Nephron progenitor cell (in vitro differentiated cells): ENCODE data around the gene NADK2.
"Not testable (repeated sequence)": the region's sequence is repeated elsewhere in the genome, so short reads cannot be mapped to it uniquely, and the experiment has no call there.

ENCODE experiments used
- DNase-seq: peaks from one replicate; pipeline ENCODE4 v3.0.0; 2021
- H3K27ac Mint-ChIP-seq: 2 replicates; pipeline ENCODE4 v1.8.0; 2021; ENCODE audit warnings: mild to moderate bottlenecking, moderate library complexity, mixed read lengths
- H3K27me3 Mint-ChIP-seq: 2 replicates; pipeline ENCODE4 v1.8.0; 2021; ENCODE audit warnings: mild to moderate bottlenecking, low read depth, mixed read lengths; ENCODE audit not compliant: poor library complexity
- H3K36me3 Mint-ChIP-seq: 2 replicates; pipeline ENCODE4 v1.8.0; 2021; ENCODE audit warnings: low read depth, mixed read lengths
- H3K4me1 Mint-ChIP-seq: 2 replicates; pipeline ENCODE4 v1.8.0; 2021; ENCODE audit warnings: mixed read lengths
- H3K4me3 Mint-ChIP-seq: 2 replicates; pipeline ENCODE4 v1.8.0; 2021; ENCODE audit warnings: mild to moderate bottlenecking, moderate library complexity, mixed read lengths
- H3K9me3 Mint-ChIP-seq: 2 replicates; pipeline ENCODE4 v1.8.0; 2021; ENCODE audit warnings: mild to moderate bottlenecking, moderate library complexity, mixed read lengths
- TF ChIP-seq, protein P1 (sequence below): fragments of 200-600 bp; sonication (generic); IDR thresholded peaks from 2 replicates; pipeline ENCODE4 v1.5.0; 2021; ENCODE audit warnings: antibody characterized with exemption

The NADK2 gene

DNA sequence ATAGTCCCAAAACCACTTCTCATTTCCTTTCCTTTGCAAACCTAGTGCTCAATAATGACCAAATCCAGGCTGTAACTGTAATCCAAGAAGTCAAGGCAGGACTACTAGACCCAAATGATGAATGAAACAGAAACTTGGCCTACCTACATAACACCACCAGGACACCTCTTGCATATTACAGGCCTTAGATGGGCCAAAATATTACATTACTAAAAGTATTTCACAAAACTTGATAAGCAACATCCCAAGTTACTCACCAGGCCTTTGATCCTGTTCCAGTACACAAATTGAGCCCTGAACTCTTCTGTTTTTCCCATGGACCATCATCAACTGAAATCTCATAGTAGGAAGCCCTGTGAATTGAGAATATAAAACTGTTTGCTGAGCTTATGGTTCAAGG, 34.8 kb downstream of the NADK2 start:
- Mint-ChIP-seq H3K9me3 (no peaks in the 10 kb centered on the region), H3K4me3 (no peak overlapping the region), H3K27me3 (no peaks in the 10 kb centered on the region), H3K27ac (no peak overlapping the region), H3K4me1 (no peaks in the 10 kb centered on the region), H3K36me3 (peaks cover 29% of the 10 kb centered on the region)
- TF ChIP-seq, protein P1, sequence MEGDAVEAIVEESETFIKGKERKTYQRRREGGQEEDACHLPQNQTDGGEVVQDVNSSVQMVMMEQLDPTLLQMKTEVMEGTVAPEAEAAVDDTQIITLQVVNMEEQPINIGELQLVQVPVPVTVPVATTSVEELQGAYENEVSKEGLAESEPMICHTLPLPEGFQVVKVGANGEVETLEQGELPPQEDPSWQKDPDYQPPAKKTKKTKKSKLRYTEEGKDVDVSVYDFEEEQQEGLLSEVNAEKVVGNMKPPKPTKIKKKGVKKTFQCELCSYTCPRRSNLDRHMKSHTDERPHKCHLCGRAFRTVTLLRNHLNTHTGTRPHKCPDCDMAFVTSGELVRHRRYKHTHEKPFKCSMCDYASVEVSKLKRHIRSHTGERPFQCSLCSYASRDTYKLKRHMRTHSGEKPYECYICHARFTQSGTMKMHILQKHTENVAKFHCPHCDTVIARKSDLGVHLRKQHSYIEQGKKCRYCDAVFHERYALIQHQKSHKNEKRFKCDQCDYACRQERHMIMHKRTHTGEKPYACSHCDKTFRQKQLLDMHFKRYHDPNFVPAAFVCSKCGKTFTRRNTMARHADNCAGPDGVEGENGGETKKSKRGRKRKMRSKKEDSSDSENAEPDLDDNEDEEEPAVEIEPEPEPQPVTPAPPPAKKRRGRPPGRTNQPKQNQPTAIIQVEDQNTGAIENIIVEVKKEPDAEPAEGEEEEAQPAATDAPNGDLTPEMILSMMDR = no peak
- DNase-seq = no peak

DNA sequence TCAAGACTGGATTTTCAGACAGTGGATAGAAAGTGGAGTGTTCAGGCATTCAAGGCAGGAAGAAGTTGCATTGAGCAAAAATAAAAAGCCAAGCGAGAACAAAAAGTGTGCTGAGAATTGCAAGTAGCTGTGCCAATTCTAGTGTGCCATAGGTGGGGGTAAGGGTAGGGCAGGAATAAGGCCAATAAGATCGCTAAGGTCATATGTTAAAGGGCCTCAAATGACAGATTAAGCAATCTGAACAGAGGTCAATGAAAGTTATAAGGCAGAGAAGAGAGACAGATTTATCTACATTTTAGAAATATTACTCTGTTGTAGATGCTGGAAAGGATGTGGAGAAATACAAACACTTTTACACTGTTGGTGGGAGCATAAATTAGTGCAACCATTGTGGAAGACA, 36.4 kb downstream of the NADK2 start:
- H3K4me3 Mint-ChIP-seq = no peak overlapping the region
- no peaks in the 10 kb centered on the region for H3K27me3 Mint-ChIP-seq
- TF ChIP-seq, protein P1 = no peak
- no peaks in the 10 kb centered on the region for H3K9me3 Mint-ChIP-seq
- no peaks in the 10 kb centered on the region for H3K4me1 Mint-ChIP-seq
- peaks cover 28% of the 10 kb centered on the region for H3K36me3 Mint-ChIP-seq
- H3K27ac Mint-ChIP-seq = no peak overlapping the region
- DNase-seq = no peak

DNA sequence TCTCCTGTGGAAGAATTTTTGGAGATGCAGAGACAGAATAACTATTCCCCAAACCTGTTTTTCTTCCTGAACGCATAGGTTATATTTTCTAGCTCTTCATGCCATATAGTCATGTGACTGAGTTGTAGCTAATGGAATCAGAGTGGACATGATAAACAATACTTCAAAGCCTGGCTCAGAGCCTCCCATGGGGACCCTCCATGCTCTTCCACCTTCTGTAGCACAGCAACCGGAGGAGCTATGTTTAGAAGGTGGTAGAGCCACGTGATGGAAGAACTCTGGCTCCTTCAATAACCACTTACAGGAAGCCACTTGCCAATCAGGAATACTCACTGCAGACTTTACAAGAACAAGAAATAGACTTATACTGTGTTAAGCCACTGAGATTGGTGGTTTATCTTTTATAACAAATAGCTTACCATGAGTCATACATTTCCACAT, 39.2 kb downstream of the NADK2 start:
- Mint-ChIP-seq H3K4me3 (no peak overlapping the region), H3K36me3 (peaks cover 41% of the 10 kb centered on the region), H3K27ac (no peak overlapping the region)

DNA sequence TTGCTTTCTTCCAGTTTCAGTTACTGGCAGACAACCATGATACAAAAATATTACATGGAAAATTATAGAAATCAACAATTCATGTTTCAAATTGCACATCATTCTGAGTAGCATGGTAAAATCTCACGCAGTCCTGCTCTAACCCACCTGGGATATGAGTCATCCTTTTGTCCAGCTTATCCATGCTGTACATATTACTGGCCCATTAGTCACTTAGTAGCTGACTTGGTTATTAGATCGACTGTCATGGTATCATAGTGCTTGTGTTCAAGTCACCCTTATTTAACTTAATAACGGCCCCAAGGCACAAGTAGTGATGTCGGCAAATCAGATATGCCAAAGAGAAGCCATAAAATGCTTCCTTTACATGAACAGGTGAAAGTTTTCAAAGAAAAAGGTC, 41.2 kb downstream of the NADK2 start:
- H3K27me3 Mint-ChIP-seq = no peaks in the 10 kb centered on the region
- H3K27ac Mint-ChIP-seq = no peak overlapping the region
- H3K9me3 Mint-ChIP-seq = no peaks in the 10 kb centered on the region
- H3K4me1 Mint-ChIP-seq = no peaks in the 10 kb centered on the region
- no peak overlapping the region for H3K4me3 Mint-ChIP-seq
- H3K36me3 Mint-ChIP-seq = peaks cover 43% of the 10 kb centered on the region
- DNase-seq = no peak
- TF ChIP-seq, protein P1 = no peak

More for the DNA sequence above, 39.2 kb downstream of the NADK2 start:
- TF ChIP-seq, protein P1 = no peak
- DNase-seq = no peak
- H3K4me1 Mint-ChIP-seq = no peaks in the 10 kb centered on the region
- no peaks in the 10 kb centered on the region for H3K27me3 Mint-ChIP-seq
- no peaks in the 10 kb centered on the region for H3K9me3 Mint-ChIP-seq

DNA sequence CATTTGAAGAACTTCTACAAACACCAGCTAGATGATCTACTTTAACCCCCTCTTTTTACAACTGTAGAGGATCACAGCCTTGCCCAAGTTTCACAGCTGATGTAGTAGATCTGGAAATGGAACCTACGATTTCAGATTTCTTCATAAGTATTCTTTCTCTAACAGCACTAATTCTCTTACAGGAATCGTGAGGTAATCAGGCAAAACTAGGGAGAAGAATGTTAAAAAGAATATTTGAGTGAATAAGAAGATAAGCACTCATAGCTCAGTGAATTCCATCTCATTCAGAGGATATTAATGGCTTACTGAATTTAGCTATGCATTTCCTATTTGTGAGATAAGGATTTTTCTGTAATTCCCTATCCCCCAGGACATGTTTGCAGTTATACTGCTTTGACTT, 42.1 kb downstream of the NADK2 start:
- Mint-ChIP-seq H3K4me3 (no peak overlapping the region), H3K36me3 (peaks cover 42% of the 10 kb centered on the region), H3K27ac (no peak overlapping the region), H3K9me3 (no peaks in the 10 kb centered on the region), H3K27me3 (no peaks in the 10 kb centered on the region), H3K4me1 (no peaks in the 10 kb centered on the region)
- TF ChIP-seq, protein P1 = no peak
- no peak for DNase-seq

DNA sequence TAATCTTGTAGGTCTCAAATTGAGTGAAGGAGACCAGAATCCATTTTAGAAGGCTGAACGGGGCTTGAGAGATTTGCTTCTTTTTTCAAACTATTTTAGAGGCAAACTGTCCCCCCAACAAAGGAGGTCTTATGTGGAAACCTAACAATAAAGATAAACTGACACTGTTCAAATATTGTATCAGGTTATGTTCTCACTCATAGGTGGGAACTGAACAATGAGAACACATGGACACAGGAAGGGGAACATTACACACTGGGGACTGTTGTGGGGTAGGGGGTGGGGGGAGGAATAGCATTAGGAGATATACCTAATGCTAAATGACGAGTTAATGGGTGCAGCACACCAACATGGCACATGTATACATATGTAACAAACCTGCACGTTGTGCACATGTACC, 42.9 kb downstream of the NADK2 start:
- peaks cover 45% of the 10 kb centered on the region for H3K36me3 Mint-ChIP-seq
- not testable (repeated sequence) for DNase-seq, H3K9me3 Mint-ChIP-seq, H3K4me1 Mint-ChIP-seq, H3K27ac Mint-ChIP-seq, H3K4me3 Mint-ChIP-seq, H3K27me3 Mint-ChIP-seq
